ENCODE measurements around the gene BPI.

BPI gene

DNA sequence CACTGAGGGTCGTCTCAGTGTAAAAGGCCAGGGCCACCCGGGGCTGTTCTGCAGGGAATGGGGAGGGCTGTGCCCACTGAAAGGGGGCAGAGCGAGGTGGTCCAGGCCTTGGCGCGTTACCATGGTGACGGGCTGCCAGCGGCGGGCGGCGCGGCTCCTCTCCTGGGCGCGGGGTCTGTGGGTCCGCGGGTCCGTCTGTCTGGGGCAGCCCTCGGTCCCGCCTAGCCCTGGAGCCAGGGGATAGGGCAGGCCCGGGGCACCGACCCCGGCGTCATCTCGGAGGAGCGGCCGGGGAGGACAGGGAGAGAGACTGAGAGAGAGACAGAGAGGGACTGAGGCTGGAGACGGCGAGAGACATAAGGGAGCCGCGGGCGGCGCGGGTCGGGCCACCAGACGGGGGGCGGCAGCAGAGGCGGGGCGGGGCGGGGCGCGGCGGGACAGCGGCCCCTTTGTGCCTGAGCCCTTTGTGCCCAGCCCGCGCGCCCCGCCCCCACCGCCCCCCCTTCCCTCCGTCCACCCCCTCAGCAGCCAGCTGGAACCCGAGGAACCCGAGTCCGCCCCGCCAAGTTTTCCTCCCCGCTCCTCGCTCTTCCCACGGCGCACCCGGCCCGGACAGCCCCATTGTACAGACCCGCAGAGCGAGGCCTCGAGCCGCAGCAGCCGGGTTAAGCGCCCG, 43.4 kb upstream of the BPI start, which contains the start of gene KIAA1755:
Gene KIAA1755 (minus strand): TSS at position 358 of the 676 bp plus-strand sequence. CDS start 235 bp downstream, at position 123.
- Histone ChIP-seq H3K36me3 (ENCODE audit: control insufficient read depth in 4 of 4, insufficient read depth in 4 of 4, low read length in 3 of 4) (no peaks in the 10 kb centered on the region), H3K4me3 (ENCODE audit: control insufficient read depth in 1 of 7, extremely low read depth in 1 of 7, insufficient read depth in 4 of 7, low read depth in 2 of 7, low read length in 6 of 7) (no peak within 1 kb of the TSS), H3K4me1 (ENCODE audit: control extremely low read depth in 1 of 4, control insufficient read depth in 4 of 4, insufficient read depth in 4 of 4, low read length in 3 of 4) (no peaks in the 10 kb centered on the region), H3K27me3 (replicated peaks in 2 of 5; ENCODE audit: control insufficient read depth in 4 of 5, insufficient read depth in 5 of 5, low read length in 4 of 5) (peaks cover 7 to 68% (median 24%) of the 10 kb centered on the region in 5 experiments), H3K27ac (ENCODE audit: insufficient read depth in 1 of 2, low read depth in 1 of 2, low read length in 2 of 2, poor library complexity in 1 of 2, severe bottlenecking in 2 of 2) (no peak within 1 kb of the TSS), H3K9me3 (ENCODE audit: control extremely low read depth in 1 of 5, control insufficient read depth in 4 of 5, insufficient read depth in 2 of 5, low read depth in 1 of 5, low read length in 4 of 5) (peaks cover 0 to 2% (median 0%) of the 10 kb centered on the region in 5 experiments)
- 7% methylated on average over 35 of the region's 65 CpGs for WGBS (ENCODE audit: insufficient coverage)
- ChIA-PET CTCF (no interaction called here), POLR2A (interaction anchor here (0.7 kb wide), 1 partner anchor 1168 kb away, joined by 3 read pairs; no protein-coding TSS in a partner anchor)
- DNase-seq, result no peak

DNA sequence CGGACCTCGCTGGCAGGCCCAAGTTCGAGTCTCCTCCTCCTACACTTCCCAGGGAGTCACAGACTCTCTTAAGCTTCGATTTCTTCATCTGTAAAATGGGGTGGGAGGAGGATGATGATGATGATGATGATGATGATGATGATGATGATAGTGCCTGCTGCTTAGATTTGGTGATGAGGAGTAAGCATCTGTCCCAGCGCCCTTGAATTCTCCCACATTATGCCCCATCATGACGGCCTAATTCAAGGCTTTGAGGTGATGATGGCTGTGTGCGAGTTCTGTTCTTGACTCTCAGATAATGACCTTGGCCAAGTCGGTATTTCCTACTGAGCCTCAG, 42.9 kb upstream of the BPI start:
- WGBS (ENCODE audit: insufficient coverage), result 61% methylated on average over 5 of the region's 8 CpGs
- DNase-seq, result no peak
- Histone ChIP-seq H3K27me3 (replicated peaks in 2 of 5; ENCODE audit: control insufficient read depth in 4 of 5, insufficient read depth in 5 of 5, low read length in 4 of 5) (peaks cover 7 to 65% (median 24%) of the 10 kb centered on the region in 5 experiments), H3K9me3 (ENCODE audit: control extremely low read depth in 1 of 5, control insufficient read depth in 4 of 5, insufficient read depth in 2 of 5, low read depth in 1 of 5, low read length in 4 of 5) (peaks cover 0 to 4% (median 0%) of the 10 kb centered on the region in 5 experiments), H3K4me3 (ENCODE audit: control insufficient read depth in 1 of 7, extremely low read depth in 1 of 7, insufficient read depth in 4 of 7, low read depth in 2 of 7, low read length in 6 of 7) (no peak overlapping the region), H3K36me3 (ENCODE audit: control insufficient read depth in 4 of 4, insufficient read depth in 4 of 4, low read length in 3 of 4) (no peaks in the 10 kb centered on the region), H3K4me1 (ENCODE audit: control extremely low read depth in 1 of 4, control insufficient read depth in 4 of 4, insufficient read depth in 4 of 4, low read length in 3 of 4) (no peaks in the 10 kb centered on the region), H3K27ac (ENCODE audit: insufficient read depth in 1 of 2, low read depth in 1 of 2, low read length in 2 of 2, poor library complexity in 1 of 2, severe bottlenecking in 2 of 2) (no peak overlapping the region)
- ChIA-PET CTCF (no interaction called here), POLR2A (interaction anchor here (0.7 kb wide), 1 partner anchor 1168 kb away, joined by 3 read pairs; no protein-coding TSS in a partner anchor)

DNA sequence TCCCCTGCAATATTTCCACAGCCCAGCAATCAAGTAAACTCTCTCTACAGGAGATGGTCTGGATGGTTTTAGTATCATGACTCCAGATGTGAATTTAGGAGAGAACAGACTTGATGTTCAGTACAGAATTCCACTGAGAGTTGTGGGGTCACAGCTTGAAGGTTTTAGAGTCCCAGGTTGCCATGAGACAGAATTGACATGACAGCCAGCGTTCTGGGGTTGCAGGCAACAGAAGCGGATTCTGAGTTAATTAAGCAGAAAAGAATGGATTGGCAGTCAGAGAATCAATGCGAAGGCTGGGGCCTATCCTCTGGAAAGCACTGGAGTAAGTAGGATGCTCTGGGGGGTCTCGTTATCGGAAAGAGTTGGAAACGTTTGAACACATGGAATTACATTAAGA, 41.0 kb upstream of the BPI start:
- 89% methylated on average over 2 of the region's 6 CpGs for WGBS (ENCODE audit: insufficient coverage)
- H3K27ac ChIP-seq (ENCODE audit: insufficient read depth in 1 of 2, low read depth in 1 of 2, low read length in 2 of 2, poor library complexity in 1 of 2, severe bottlenecking in 2 of 2), result no peak overlapping the region
- no peak overlapping the region for H3K4me3 ChIP-seq (ENCODE audit: control insufficient read depth in 1 of 7, extremely low read depth in 1 of 7, insufficient read depth in 4 of 7, low read depth in 2 of 7, low read length in 6 of 7)
- no peaks in the 10 kb centered on the region for H3K36me3 ChIP-seq (ENCODE audit: control insufficient read depth in 4 of 4, insufficient read depth in 4 of 4, low read length in 3 of 4)
- peaks cover 7 to 61% (median 24%) of the 10 kb centered on the region in 5 experiments for H3K27me3 ChIP-seq (replicated peaks in 2 of 5; ENCODE audit: control insufficient read depth in 4 of 5, insufficient read depth in 5 of 5, low read length in 4 of 5)
- ChIA-PET POLR2A (no interaction called here), CTCF (no interaction called here)
- no peak for DNase-seq
- H3K4me1 ChIP-seq (ENCODE audit: control extremely low read depth in 1 of 4, control insufficient read depth in 4 of 4, insufficient read depth in 4 of 4, low read length in 3 of 4), result no peaks in the 10 kb centered on the region
- peaks cover 0 to 4% (median 0%) of the 10 kb centered on the region in 5 experiments for H3K9me3 ChIP-seq (ENCODE audit: control extremely low read depth in 1 of 5, control insufficient read depth in 4 of 5, insufficient read depth in 2 of 5, low read depth in 1 of 5, low read length in 4 of 5)

DNA sequence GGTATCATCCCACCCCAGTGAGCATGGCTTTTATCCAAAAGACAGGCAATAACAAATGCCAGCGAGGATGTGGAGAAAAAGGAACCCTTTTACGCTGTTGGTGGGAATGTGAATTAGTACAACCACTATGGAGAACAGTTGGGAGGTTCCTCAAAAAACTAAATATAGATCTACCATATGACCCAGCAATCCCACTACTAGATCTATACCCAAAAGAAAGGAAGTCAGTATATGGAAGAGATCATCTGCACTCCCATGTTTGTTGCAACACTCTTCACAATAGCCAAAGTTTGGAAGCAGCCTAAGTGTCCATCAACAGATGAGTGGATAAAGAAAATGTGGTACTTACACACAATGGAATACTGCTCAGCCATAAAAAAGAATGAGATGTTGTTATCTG, 37.5 kb upstream of the BPI start:
- CTCF ChIA-PET, result no interaction called here
- POLR2A ChIA-PET, result no interaction called here
- no peak for DNase-seq

DNA sequence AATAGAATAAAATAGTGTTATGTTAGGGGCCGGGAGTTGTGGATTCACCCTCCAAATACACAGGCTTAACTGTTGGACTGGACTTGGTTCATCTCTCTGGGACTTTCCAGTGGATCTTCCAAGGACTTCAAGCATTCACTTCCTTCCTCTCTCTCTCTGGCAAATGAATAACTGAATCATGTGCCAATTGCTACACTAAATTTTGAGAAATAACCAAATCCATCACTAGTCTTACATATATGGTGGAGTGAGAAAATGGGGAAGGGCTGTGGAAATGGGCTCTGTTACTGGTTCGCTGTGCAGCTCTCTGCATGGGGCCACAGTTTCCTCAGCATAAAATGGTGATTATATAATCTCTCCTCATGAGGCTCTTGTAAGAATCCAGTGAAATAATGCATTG, 36.7 kb upstream of the BPI start:
- Histone ChIP-seq H3K4me1 (ENCODE audit: control extremely low read depth in 1 of 4, control insufficient read depth in 4 of 4, insufficient read depth in 4 of 4, low read length in 3 of 4) (no peaks in the 10 kb centered on the region), H3K27ac (ENCODE audit: insufficient read depth in 1 of 2, low read depth in 1 of 2, low read length in 2 of 2, poor library complexity in 1 of 2, severe bottlenecking in 2 of 2) (no peak overlapping the region), H3K4me3 (ENCODE audit: control insufficient read depth in 1 of 7, extremely low read depth in 1 of 7, insufficient read depth in 4 of 7, low read depth in 2 of 7, low read length in 6 of 7) (no peak overlapping the region), H3K27me3 (replicated peaks in 2 of 5; ENCODE audit: control insufficient read depth in 4 of 5, insufficient read depth in 5 of 5, low read length in 4 of 5) (peaks cover 0 to 52% (median 16%) of the 10 kb centered on the region in 5 experiments), H3K36me3 (ENCODE audit: control insufficient read depth in 4 of 4, insufficient read depth in 4 of 4, low read length in 3 of 4) (no peaks in the 10 kb centered on the region), H3K9me3 (ENCODE audit: control extremely low read depth in 1 of 5, control insufficient read depth in 4 of 5, insufficient read depth in 2 of 5, low read depth in 1 of 5, low read length in 4 of 5) (peaks cover 0 to 4% (median 2%) of the 10 kb centered on the region in 5 experiments)
- ChIA-PET POLR2A (no interaction called here), CTCF (no interaction called here)
- DNase-seq, result no peak
- 100% methylated on average over 2 of the region's 2 CpGs for WGBS (ENCODE audit: insufficient coverage)

More for the DNA sequence above, 37.5 kb upstream of the BPI start:
- Histone ChIP-seq H3K4me3 (ENCODE audit: control insufficient read depth in 1 of 7, extremely low read depth in 1 of 7, insufficient read depth in 4 of 7, low read depth in 2 of 7, low read length in 6 of 7) (no peak overlapping the region), H3K9me3 (ENCODE audit: control extremely low read depth in 1 of 5, control insufficient read depth in 4 of 5, insufficient read depth in 2 of 5, low read depth in 1 of 5, low read length in 4 of 5) (peaks cover 0 to 4% (median 2%) of the 10 kb centered on the region in 5 experiments), H3K4me1 (ENCODE audit: control extremely low read depth in 1 of 4, control insufficient read depth in 4 of 4, insufficient read depth in 4 of 4, low read length in 3 of 4) (no peaks in the 10 kb centered on the region), H3K27ac (ENCODE audit: insufficient read depth in 1 of 2, low read depth in 1 of 2, low read length in 2 of 2, poor library complexity in 1 of 2, severe bottlenecking in 2 of 2) (no peak overlapping the region), H3K27me3 (replicated peaks in 2 of 5; ENCODE audit: control insufficient read depth in 4 of 5, insufficient read depth in 5 of 5, low read length in 4 of 5) (peaks cover 0 to 54% (median 20%) of the 10 kb centered on the region in 5 experiments), H3K36me3 (ENCODE audit: control insufficient read depth in 4 of 4, insufficient read depth in 4 of 4, low read length in 3 of 4) (no peaks in the 10 kb centered on the region)
- WGBS (ENCODE audit: insufficient coverage), result no CpG with 5 or more reads among the region's 2 CpGs

DNA sequence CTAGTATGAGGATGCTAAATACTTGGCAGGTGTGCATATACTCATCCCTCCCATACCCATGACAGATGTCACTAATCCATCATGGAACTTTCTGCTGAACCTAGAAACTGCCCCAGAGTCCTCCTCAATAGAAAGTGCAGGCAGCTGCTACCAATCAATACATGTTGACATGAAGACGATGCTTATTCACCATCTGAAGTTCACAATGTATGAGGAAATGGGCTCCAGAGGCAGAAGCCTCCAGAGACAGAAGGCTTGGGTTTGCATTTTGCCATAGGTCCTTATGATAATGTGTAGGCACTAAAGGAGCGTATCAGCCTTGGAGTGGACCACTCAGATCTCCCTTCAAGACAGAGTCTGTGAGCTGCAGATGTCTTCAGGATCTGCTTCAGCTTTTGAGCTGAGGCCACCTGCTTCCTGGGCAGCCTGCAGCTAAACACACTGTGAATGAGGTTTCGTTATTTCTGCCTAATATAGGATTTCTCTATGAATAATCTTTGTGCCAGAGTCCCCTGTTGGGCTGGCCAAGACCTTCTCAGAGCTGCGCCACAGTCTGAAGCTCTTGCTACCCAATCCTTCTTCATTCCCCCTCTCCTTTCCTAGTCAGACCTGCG, 35.9 kb upstream of the BPI start:
- Histone ChIP-seq H3K9me3 (ENCODE audit: control extremely low read depth in 1 of 5, control insufficient read depth in 4 of 5, insufficient read depth in 2 of 5, low read depth in 1 of 5, low read length in 4 of 5) (peaks cover 0 to 4% (median 2%) of the 10 kb centered on the region in 5 experiments), H3K27me3 (replicated peaks in 2 of 5; ENCODE audit: control insufficient read depth in 4 of 5, insufficient read depth in 5 of 5, low read length in 4 of 5) (peaks cover 0 to 45% (median 14%) of the 10 kb centered on the region in 5 experiments), H3K4me1 (ENCODE audit: control extremely low read depth in 1 of 4, control insufficient read depth in 4 of 4, insufficient read depth in 4 of 4, low read length in 3 of 4) (no peaks in the 10 kb centered on the region), H3K4me3 (ENCODE audit: control insufficient read depth in 1 of 7, extremely low read depth in 1 of 7, insufficient read depth in 4 of 7, low read depth in 2 of 7, low read length in 6 of 7) (no peak overlapping the region), H3K27ac (ENCODE audit: insufficient read depth in 1 of 2, low read depth in 1 of 2, low read length in 2 of 2, poor library complexity in 1 of 2, severe bottlenecking in 2 of 2) (no peak overlapping the region), H3K36me3 (ENCODE audit: control insufficient read depth in 4 of 4, insufficient read depth in 4 of 4, low read length in 3 of 4) (no peaks in the 10 kb centered on the region)
- no peak for DNase-seq
- 84% methylated on average over 5 of the region's 5 CpGs for WGBS (ENCODE audit: insufficient coverage)
- CTCF ChIA-PET, result no interaction called here
- POLR2A ChIA-PET, result no interaction called here

DNA sequence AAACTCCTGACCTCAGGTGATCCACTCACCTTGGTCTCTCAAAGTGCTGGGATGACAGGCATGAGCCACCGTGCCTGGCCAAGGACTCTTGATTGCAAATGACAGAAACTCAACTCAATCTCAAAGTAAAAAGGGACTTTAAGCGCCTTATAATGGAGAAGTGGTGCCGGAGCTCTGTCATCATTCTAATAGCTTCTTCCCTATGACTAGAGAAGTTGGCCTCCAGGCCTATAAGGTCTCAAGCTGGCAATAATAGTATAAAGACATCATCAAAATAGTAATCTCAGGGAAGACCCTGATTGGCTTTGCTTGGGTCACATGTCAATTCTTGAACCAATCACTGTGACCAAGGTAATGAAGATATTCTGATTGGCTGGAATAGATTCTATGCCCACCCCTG, 34.9 kb upstream of the BPI start:
- Histone ChIP-seq H3K36me3 (ENCODE audit: control insufficient read depth in 4 of 4, insufficient read depth in 4 of 4, low read length in 3 of 4) (no peaks in the 10 kb centered on the region), H3K4me1 (ENCODE audit: control extremely low read depth in 1 of 4, control insufficient read depth in 4 of 4, insufficient read depth in 4 of 4, low read length in 3 of 4) (no peaks in the 10 kb centered on the region), H3K4me3 (ENCODE audit: control insufficient read depth in 1 of 7, extremely low read depth in 1 of 7, insufficient read depth in 4 of 7, low read depth in 2 of 7, low read length in 6 of 7) (no peak overlapping the region), H3K9me3 (ENCODE audit: control extremely low read depth in 1 of 5, control insufficient read depth in 4 of 5, insufficient read depth in 2 of 5, low read depth in 1 of 5, low read length in 4 of 5) (peaks cover 0 to 4% (median 2%) of the 10 kb centered on the region in 5 experiments), H3K27me3 (replicated peaks in 2 of 5; ENCODE audit: control insufficient read depth in 4 of 5, insufficient read depth in 5 of 5, low read length in 4 of 5) (peaks cover 0 to 41% (median 14%) of the 10 kb centered on the region in 5 experiments), H3K27ac (ENCODE audit: insufficient read depth in 1 of 2, low read depth in 1 of 2, low read length in 2 of 2, poor library complexity in 1 of 2, severe bottlenecking in 2 of 2) (no peak overlapping the region)
- POLR2A ChIA-PET, result interaction anchor here (1.2 kb wide), 1 partner anchor 15 kb away, joined by 3 read pairs; no protein-coding TSS in a partner anchor
- CTCF ChIA-PET, result no interaction called here
- DNase-seq, result no peak
- 100% methylated on average over 1 of the region's 3 CpGs for WGBS (ENCODE audit: insufficient coverage)
